Peyer's patch (tissue), 4 donors: ENCODE data around the gene SEMA6B.

Experiments
- CTCF ChIP-seq, 6 experiments: fragments of 450-650 bp in 4 of 6; fragments of 200-600 bp in 2 of 6; sonication (generic) in 1 of 6; IDR thresholded peaks; one replicate each; pipeline ENCODE4 v1.5.1; 2017 to 2019; ENCODE audit warnings: antibody characterized with exemption in 6 of 6, mild to moderate bottlenecking in 3 of 6, moderate library complexity in 1 of 6
- POLR2A ChIP-seq, 2 donors: fragments of 450-650 bp; IDR thresholded peaks; one replicate each; pipeline ENCODE4 v1.5.1; 2017; ENCODE audit warnings: antibody characterized with exemption in 2 of 2, mild to moderate bottlenecking in 2 of 2, moderate library complexity in 2 of 2

GRCh38 chr19:4586691-4587090 is 27.2 kb upstream of the SEMA6B start:
- TF ChIP-seq CTCF (IDR thresholded peaks at IDR 0.05) (no peak), POLR2A (IDR thresholded peaks at IDR 0.05) (no peak)
